Measurements from ENCODE around the gene TFAP2E.

TFAP2E gene

DNA sequence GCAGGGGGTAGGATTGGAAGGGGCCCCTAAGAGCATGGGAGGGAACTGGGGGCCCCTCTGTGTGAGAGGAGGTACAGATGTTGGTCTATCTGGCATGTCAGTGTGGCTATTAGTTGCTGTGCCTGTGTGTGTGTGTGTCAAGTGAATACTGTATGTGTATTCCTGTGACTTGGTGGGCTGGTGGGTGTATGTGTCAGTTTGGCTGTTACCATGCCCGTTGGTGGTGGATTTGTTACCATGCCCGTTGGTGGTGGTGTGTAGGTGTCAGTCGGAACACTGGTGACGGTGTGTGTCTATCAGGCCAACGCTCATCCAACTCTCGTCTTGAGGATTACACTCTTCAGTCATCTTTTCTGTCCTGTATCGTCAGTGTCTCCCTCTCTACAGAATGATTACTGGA lies 22.6 kb downstream of the TFAP2E start:
- Histone ChIP-seq H3F3A (ENCODE audit: low read depth) (no peaks in the 10 kb centered on the region), H3K4me2 (ENCODE audit: low read depth, low read length, poor library complexity, severe bottlenecking) (no peak overlapping the region), H3K27me3 (ENCODE audit: insufficient read depth, low read length, poor library complexity, severe bottlenecking) (no peaks in the 10 kb centered on the region), H2AFZ (ENCODE audit: low read length) (no peak overlapping the region), H3K4me3 (ENCODE audit: low read length, poor library complexity, severe bottlenecking) (no peak overlapping the region), H3K9ac (ENCODE audit: low read depth, low read length, poor library complexity, severe bottlenecking) (no peak overlapping the region), H3K79me2 (ENCODE audit: insufficient read depth, low read length) (no peaks in the 10 kb centered on the region), H4K20me1 (ENCODE audit: insufficient read depth, low read length, poor library complexity, severe bottlenecking) (no peaks in the 10 kb centered on the region), H3K9me3 (ENCODE audit: insufficient read depth, low read depth, low read length) (no peaks in the 10 kb centered on the region), H3K4me1 (ENCODE audit: insufficient read depth, low read length, poor library complexity, severe bottlenecking) (peaks cover 13% of the 10 kb centered on the region), H3K36me3 (ENCODE audit: insufficient read depth, low read length) (peaks cover 18% of the 10 kb centered on the region; the same call in 1 of the 2 replicates), H3K9me2 (replicated peaks; ENCODE audit: low read depth, low read length) (no peaks in the 10 kb centered on the region)
- no peak for TF ChIP-seq EZH2phosphoT487 (IDR thresholded peaks at IDR 0.05; ENCODE audit: borderline replicate concordance)
- TF ChIP-seq, protein P1, sequence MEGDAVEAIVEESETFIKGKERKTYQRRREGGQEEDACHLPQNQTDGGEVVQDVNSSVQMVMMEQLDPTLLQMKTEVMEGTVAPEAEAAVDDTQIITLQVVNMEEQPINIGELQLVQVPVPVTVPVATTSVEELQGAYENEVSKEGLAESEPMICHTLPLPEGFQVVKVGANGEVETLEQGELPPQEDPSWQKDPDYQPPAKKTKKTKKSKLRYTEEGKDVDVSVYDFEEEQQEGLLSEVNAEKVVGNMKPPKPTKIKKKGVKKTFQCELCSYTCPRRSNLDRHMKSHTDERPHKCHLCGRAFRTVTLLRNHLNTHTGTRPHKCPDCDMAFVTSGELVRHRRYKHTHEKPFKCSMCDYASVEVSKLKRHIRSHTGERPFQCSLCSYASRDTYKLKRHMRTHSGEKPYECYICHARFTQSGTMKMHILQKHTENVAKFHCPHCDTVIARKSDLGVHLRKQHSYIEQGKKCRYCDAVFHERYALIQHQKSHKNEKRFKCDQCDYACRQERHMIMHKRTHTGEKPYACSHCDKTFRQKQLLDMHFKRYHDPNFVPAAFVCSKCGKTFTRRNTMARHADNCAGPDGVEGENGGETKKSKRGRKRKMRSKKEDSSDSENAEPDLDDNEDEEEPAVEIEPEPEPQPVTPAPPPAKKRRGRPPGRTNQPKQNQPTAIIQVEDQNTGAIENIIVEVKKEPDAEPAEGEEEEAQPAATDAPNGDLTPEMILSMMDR (conservative IDR thresholded peaks at IDR 0.05; ENCODE audit: low read length), result no peak

DNA sequence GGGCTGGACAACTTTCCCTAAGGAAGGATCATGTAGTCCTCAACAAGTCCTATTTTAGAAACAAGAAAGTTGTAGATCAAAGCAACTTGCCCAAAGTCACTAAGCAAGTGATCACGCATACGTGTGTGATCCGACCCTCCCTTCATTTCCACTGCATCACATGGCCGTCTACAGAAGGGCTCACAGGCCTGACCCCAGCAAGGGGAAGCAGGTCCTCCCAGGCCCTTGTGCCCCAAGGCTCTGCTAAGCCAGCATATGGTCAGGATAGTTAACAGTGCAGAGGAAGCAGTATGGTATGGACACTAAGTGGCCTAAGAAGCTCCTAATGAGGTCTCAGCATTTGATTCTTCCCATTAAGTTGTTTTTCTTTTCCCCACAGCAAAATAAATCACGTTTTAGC lies 24.8 kb downstream of the TFAP2E start:
- no peaks in the 10 kb centered on the region for H3K9me3 ChIP-seq (ENCODE audit: insufficient read depth, low read depth, low read length)
- no peaks in the 10 kb centered on the region for H3K9me2 ChIP-seq (replicated peaks; ENCODE audit: low read depth, low read length)
- H3K4me2 ChIP-seq (ENCODE audit: low read depth, low read length, poor library complexity, severe bottlenecking), result no peak overlapping the region
- no peak overlapping the region for H3K9ac ChIP-seq (ENCODE audit: low read depth, low read length, poor library complexity, severe bottlenecking)
- H3K36me3 ChIP-seq (ENCODE audit: insufficient read depth, low read length), result peaks cover 30% of the 10 kb centered on the region; the same call in 1 of the 2 replicates
- no peak for TF ChIP-seq EZH2phosphoT487 (IDR thresholded peaks at IDR 0.05; ENCODE audit: borderline replicate concordance)
- TF ChIP-seq, protein P1 (conservative IDR thresholded peaks at IDR 0.05; ENCODE audit: low read length), result no peak
- H3K27me3 ChIP-seq (ENCODE audit: insufficient read depth, low read length, poor library complexity, severe bottlenecking), result no peaks in the 10 kb centered on the region
- no peaks in the 10 kb centered on the region for H4K20me1 ChIP-seq (ENCODE audit: insufficient read depth, low read length, poor library complexity, severe bottlenecking)
- no peak overlapping the region for H2AFZ ChIP-seq (ENCODE audit: low read length)
- H3K79me2 ChIP-seq (ENCODE audit: insufficient read depth, low read length), result no peaks in the 10 kb centered on the region
- H3K4me3 ChIP-seq (ENCODE audit: low read length, poor library complexity, severe bottlenecking), result no peak overlapping the region
- H3F3A ChIP-seq (ENCODE audit: low read depth), result no peaks in the 10 kb centered on the region
- peaks cover 9% of the 10 kb centered on the region for H3K4me1 ChIP-seq (ENCODE audit: insufficient read depth, low read length, poor library complexity, severe bottlenecking)

- Histone ChIP-seq H3K79me2 (ENCODE audit: insufficient read depth, low read length) (no peaks in the 10 kb centered on the region), H3F3A (ENCODE audit: low read depth) (no peaks in the 10 kb centered on the region), H4K20me1 (ENCODE audit: insufficient read depth, low read length, poor library complexity, severe bottlenecking) (no peaks in the 10 kb centered on the region), H3K27me3 (ENCODE audit: insufficient read depth, low read length, poor library complexity, severe bottlenecking) (no peaks in the 10 kb centered on the region), H3K9ac (ENCODE audit: low read depth, low read length, poor library complexity, severe bottlenecking) (no peak overlapping the region), H3K36me3 (ENCODE audit: insufficient read depth, low read length) (peaks cover 40% of the 10 kb centered on the region; the same call in 1 of the 2 replicates), H3K4me1 (ENCODE audit: insufficient read depth, low read length, poor library complexity, severe bottlenecking) (no peaks in the 10 kb centered on the region), H2AFZ (ENCODE audit: low read length) (no peak overlapping the region), H3K4me2 (ENCODE audit: low read depth, low read length, poor library complexity, severe bottlenecking) (no peak overlapping the region), H3K4me3 (ENCODE audit: low read length, poor library complexity, severe bottlenecking) (no peak overlapping the region), H3K9me3 (ENCODE audit: insufficient read depth, low read depth, low read length) (no peaks in the 10 kb centered on the region), H3K9me2 (replicated peaks; ENCODE audit: low read depth, low read length) (no peaks in the 10 kb centered on the region)
- TF ChIP-seq, protein P1 (conservative IDR thresholded peaks at IDR 0.05; ENCODE audit: low read length), result no peak
- no peak for TF ChIP-seq EZH2phosphoT487 (IDR thresholded peaks at IDR 0.05; ENCODE audit: borderline replicate concordance)
These were observed 25.8 kb downstream of the TFAP2E start for GRCh38 chr1:35598895-35599294.

Measured in Loucy (cell line).